Measurements from ENCODE around the gene GRIA1.

Gene GRIA1

GRCh38 chr5:153500178-153500577, 9.7 kb downstream of the GRIA1 start:
- DNase-seq, result no peak

- peak; percentile 46 for DNase-seq
These were observed 14.3 kb downstream of the GRIA1 start for GRCh38 chr5:153504726-153505125.

- no peak for DNase-seq
These were observed 18.2 kb downstream of the GRIA1 start for GRCh38 chr5:153508700-153509099.

- no peak for DNase-seq
These were observed 21.2 kb downstream of the GRIA1 start for GRCh38 chr5:153511622-153512021.

- no peak for DNase-seq
These were observed 22.7 kb downstream of the GRIA1 start for GRCh38 chr5:153513156-153513555.

GRCh38 chr5:153515301-153515700, 24.8 kb downstream of the GRIA1 start:
- no peak for DNase-seq

GRCh38 chr5:153516504-153517240, 26.2 kb downstream of the GRIA1 start:
- DNase-seq, result peak; percentile 31

- no peak for DNase-seq
These were observed 26.8 kb downstream of the GRIA1 start for GRCh38 chr5:153517241-153517611.

- no peak for DNase-seq
These were observed 29.7 kb downstream of the GRIA1 start for GRCh38 chr5:153520137-153520536.

GRCh38 chr5:153520952-153521351, 30.5 kb downstream of the GRIA1 start:
- no peak for DNase-seq

- DNase-seq, result no peak
These were observed 32.7 kb downstream of the GRIA1 start for GRCh38 chr5:153523211-153523610.

GRCh38 chr5:153523831-153524230, 33.4 kb downstream of the GRIA1 start:
- no peak for DNase-seq

GRCh38 chr5:153525536-153525935, 35.1 kb downstream of the GRIA1 start:
- DNase-seq, result no peak

GRCh38 chr5:153530357-153531143, 40.1 kb downstream of the GRIA1 start:
- DNase-seq, result peak; percentile 3

- no peak for DNase-seq
These were observed 43.1 kb downstream of the GRIA1 start for GRCh38 chr5:153533546-153533945.

- DNase-seq, result no peak
These were observed 43.6 kb downstream of the GRIA1 start for GRCh38 chr5:153534102-153534501.

GRCh38 chr5:153537207-153537606, 46.7 kb downstream of the GRIA1 start:
- DNase-seq, result no peak

- no peak for DNase-seq
These were observed 49.5 kb downstream of the GRIA1 start for GRCh38 chr5:153539983-153540382.

- no peak for DNase-seq
These were observed 52.1 kb downstream of the GRIA1 start for GRCh38 chr5:153542536-153542935.

- DNase-seq, result no peak
These were observed 52.8 kb downstream of the GRIA1 start for GRCh38 chr5:153543288-153543687.

GRCh38 chr5:153543959-153544470, 53.5 kb downstream of the GRIA1 start:
- DNase-seq, result no peak

- DNase-seq, result no peak
These were observed 54.2 kb downstream of the GRIA1 start for GRCh38 chr5:153544706-153545105.

- DNase-seq, result no peak
These were observed 56.1 kb downstream of the GRIA1 start for GRCh38 chr5:153546566-153546965.

- no peak for DNase-seq
These were observed 61.1 kb downstream of the GRIA1 start for GRCh38 chr5:153551537-153552079.

All from NCI-H146 (cell line).